Measurements from ENCODE around the gene FOXA1.

DNA sequence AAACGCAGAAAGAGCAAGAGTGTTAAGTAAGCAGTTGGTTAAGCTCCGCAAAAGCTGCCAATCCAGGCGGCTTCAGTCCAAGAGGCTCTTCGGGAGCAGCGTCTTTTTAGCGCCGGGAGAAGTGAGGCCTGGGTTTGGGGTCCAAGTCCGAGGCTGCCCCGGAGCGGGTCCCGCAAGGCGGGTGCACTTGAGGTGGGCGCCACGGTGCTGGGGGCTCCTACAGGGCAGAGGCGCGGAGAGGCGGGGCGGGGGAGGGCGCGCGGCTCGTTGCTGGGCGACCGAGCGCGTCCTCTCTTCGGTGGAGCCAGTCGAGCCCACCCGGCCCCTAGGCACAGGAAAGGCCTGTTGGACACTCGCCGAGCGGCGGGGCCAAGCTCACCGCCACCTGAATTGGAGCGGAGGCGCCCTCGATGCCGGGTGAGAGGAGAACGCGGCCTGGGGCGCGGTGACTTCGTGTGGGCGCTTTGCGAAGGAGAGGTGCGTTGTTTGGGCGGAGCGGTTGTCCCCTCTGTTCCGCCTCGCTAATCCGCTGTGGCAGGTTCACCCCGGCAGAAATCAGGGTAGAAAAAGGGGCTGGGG lies 16.0 kb upstream of the FOXA1 start:
- no peak for TF ChIP-seq POLR2A (IDR thresholded peaks at IDR 0.05)
- TF ChIP-seq, protein P1, sequence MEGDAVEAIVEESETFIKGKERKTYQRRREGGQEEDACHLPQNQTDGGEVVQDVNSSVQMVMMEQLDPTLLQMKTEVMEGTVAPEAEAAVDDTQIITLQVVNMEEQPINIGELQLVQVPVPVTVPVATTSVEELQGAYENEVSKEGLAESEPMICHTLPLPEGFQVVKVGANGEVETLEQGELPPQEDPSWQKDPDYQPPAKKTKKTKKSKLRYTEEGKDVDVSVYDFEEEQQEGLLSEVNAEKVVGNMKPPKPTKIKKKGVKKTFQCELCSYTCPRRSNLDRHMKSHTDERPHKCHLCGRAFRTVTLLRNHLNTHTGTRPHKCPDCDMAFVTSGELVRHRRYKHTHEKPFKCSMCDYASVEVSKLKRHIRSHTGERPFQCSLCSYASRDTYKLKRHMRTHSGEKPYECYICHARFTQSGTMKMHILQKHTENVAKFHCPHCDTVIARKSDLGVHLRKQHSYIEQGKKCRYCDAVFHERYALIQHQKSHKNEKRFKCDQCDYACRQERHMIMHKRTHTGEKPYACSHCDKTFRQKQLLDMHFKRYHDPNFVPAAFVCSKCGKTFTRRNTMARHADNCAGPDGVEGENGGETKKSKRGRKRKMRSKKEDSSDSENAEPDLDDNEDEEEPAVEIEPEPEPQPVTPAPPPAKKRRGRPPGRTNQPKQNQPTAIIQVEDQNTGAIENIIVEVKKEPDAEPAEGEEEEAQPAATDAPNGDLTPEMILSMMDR (IDR thresholded peaks at IDR 0.05 in 4 of 5, conservative IDR thresholded peaks at IDR 0.05 in 1 of 5) = no peak

Measured in gastrocnemius medialis (tissue), 4 donors.